Epithelial cell of prostate (primary cell): ENCODE data around the gene BBOX1.
"Not testable (repeated sequence)": the region's sequence is repeated elsewhere in the genome, so short reads cannot be mapped to it uniquely, and the experiment has no call there.

Experiments used
- DNase-seq: peaks from one replicate; pipeline ENCODE4 v3.0.0-alpha.2; 2011; ENCODE audit warnings: low read depth, low spot score
- H3K27ac ChIP-seq: fragments of 450-650 bp; 2 replicates; pipeline ENCODE4 v1.5.1; 2017; ENCODE audit warnings: mild to moderate bottlenecking

Gene BBOX1

DNA sequence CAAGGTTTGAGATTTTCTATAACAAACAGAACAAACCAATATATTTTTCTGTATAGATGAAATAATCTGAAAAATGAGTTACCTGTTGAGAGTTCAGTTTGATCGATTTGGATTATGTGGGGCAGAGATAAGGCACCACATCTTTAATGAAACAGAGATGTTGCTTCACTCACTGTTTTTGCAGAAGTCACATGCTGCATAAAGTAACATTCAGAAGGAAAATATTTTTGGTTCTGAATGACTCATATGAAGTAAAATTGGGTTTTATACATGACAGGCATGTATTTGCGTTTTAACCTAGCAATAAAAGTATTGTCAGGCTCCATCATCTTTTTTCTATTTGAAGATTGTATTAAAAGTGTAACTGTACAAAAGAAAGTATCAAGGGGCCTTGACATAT lies 77.8 kb downstream of the BBOX1 start:
- no peak for DNase-seq
- no peak overlapping the region for H3K27ac ChIP-seq

DNA sequence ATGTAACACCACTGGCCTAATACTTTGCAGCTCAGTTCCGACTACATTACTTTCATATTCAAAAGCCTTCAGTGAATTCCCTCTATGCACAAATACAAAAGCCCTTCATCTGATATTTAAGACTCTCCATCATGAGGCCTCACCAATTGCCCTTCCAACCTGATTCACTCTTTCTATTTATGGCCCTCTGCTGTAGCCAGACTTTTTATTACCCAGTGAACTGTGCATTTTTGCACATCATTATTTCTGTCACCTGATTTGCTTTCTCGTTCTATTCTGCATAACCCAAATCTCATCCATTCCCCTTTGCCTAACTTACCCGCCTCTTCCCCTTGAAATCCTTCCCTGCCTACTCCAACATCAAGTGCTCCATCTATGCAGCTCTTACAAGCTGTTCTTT lies 78.3 kb downstream of the BBOX1 start:
- DNase-seq: no peak
- no peak overlapping the region for H3K27ac ChIP-seq

DNA sequence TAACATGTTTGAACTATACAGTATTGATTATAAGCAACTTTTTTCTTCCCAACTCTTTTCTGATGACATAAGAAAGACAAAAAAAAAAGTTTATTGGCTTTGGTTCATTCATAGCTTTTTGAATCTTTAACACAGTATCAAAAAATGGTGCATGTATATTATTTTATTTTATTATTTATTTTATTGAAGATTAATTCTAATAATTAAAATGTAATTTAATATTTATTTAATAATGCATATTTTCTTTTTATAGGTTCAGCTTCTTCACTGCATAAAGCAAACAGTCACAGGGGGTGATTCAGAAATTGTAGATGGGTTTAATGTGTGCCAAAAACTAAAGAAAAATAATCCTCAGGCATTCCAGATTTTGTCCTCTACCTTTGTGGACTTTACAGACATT lies 78.8 kb downstream of the BBOX1 start:
- H3K27ac ChIP-seq: no peak overlapping the region
- DNase-seq: no peak

DNA sequence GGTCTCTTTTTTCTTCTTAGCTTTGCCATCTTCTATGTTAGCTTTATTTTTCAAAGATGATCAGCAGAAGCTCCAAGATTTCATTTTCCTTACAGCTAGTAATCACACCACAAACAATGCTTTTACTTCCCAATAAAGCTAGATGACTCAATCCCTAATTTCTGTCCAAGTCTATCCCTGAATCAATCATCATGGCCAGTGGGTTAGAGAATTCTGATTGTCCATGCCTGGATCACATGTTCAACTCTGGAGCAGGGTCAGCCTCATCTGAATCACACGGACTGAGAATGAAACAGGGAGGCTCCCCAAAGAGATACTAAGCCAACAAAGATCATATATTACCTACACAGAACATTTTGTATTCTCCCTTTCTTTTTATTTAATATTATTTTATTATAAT lies 79.6 kb downstream of the BBOX1 start:
- H3K27ac ChIP-seq: no peak overlapping the region
- no peak for DNase-seq

DNA sequence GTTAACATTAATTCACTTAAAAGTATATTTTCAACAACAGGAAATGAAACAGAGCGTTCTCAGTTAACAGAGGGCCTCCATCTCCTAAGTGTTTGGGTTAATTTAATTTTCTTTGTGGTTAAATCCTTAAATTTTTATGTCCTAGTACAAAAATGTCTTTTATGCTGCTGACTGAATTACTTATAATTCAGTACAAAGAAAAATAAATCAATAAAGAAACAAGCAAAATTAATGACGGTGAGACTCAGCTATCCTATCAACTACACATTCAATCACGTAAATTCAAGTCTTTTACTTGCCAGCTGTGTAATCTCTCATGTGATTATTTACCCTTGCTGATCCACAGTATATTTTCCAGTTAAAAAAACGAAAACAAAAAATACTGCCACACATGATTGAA lies 81.4 kb downstream of the BBOX1 start:
- no peak overlapping the region for H3K27ac ChIP-seq
- no peak for DNase-seq

DNA sequence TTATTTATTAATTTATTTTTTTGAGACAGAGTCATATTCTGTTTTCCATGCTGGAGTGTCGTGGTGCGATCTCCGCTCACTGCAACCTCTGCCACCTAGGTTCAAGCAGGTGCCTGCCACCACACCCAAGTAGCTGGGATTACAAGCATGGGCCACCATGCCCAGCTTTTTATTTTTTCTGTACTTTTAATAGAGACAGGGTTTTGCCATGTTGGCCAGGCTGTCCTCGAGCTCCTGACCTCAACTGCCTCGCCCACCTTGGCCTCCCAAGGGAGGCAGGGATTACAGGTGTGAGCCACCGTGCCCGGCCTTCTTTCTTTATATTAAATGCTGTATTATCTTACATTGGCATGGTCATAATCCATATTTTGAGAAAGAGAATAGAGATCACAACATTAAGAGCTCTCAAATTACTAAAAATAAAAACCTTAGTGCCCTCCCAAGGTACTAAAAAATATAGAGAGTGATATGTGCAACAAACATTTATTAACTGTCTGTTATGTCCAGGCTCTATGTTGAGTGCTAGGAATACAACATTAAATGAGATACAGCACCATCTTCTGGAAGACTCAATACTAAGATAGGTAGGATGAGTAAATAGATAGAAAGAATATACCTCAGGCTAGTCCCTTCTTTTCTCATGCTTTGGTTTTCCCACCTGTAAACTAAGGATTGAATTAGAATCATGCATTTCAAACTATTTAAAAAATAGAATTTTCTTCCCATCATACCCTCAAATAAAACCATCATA lies 84.1 kb downstream of the BBOX1 start:
- DNase-seq: no peak
- H3K27ac ChIP-seq: no peak overlapping the region

DNA sequence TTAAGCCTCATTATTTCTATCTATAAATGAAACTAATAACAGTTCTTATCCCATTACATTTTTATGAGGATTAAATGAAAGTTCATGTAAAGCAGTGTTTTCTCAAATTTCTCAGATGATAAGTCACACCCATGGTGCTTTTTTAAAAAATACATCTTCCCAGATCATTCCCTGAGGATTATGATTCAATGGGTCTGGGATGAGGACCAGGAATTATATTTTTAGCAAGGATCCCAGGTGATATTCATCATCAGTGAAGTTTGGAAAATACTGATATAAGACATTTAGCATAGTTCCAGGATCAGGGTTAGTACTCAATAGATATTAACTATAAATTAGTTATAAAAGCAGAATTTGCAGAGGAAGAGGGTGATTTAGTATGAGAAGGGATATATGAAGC lies 89.1 kb downstream of the BBOX1 start:
- DNase-seq: no peak
- H3K27ac ChIP-seq: no peak overlapping the region

DNA sequence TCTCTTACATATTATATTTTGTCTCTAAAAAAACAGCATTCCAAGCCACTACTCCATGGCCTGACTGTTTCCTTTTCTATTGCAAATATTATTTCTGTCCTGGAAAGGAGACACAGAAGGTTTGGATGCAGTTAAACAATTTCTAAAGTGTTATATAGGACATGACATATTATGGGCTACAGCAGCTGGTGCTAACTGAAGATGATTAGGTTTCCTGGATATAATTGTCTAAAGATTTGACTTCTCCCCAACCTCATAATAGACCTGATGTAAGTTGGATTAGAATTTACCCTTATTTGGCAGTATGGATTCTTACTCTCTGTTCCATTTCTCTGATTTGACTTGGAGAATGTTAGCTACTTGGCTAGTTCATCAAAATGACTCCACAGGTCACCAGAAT lies 90.2 kb downstream of the BBOX1 start:
- no peak overlapping the region for H3K27ac ChIP-seq
- DNase-seq: no peak

DNA sequence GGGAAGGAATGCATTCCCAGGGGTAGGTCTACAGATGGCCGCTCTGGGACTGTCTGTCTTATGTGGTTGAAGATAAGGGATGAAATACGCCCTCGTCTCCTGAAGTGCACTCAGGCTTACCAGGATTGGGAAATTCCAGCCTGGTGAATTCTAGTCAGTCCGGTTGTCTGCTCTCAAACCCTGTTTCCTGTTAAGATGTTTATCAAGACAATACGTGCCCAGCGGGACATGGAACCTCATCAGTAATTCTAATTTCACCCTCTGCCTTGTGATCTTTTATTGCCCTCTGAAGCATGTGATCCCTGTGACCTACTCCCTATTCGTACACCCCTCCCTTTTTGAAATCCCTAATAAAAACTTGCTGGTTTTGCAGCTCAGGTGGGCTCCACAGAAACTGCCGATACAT lies 95.3 kb downstream of the BBOX1 start:
- not testable (repeated sequence) for DNase-seq, H3K27ac ChIP-seq

DNA sequence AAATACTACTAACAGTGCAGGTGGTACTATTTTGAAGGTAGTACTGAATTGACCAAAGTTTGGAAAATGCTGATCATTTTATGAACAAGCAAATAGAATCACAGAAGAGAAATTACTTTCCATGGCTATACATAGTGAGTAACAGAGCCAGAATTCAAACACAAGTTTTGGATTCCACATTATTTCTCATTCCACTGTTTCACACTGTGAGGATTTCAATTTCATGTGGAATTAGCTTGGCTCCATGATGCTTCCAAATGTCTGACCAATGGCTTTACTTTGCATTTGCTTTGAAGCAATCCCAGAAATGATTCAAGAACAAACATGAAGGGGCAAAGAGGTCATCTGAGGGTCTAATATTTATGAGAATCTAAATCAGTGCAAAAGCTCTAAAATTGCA lies 98.1 kb downstream of the BBOX1 start:
- no peak for DNase-seq
- no peak overlapping the region for H3K27ac ChIP-seq

DNA sequence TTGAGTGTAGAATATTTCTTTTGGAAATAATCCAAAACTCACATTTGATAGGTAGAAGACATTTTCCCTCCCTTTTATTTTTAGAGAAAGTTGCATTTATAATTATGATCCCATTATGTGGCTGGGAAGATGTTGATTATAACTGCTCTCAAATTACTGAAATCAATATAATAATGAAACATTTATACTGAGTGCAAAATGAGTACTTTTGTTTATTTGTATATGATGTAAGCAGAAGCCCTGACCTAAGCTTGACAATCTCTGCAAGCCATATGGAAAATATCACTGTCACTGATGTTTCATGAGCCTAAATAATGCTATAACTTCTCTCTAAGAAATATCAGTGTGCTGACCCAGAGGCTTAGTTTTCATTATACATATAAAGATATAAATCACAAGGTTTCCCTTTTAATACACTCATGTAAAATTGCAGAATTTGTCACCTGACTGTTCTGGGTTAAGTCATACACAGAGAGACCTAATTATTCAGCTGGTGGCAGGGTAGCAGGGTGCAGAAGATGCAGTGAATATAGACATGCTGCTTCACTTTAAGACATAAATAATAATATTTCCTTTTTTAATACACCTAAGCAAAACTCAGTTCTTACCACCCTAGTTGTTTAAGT lies 99.2 kb downstream of the BBOX1 start:
- no peak for DNase-seq
- no peak overlapping the region for H3K27ac ChIP-seq

DNA sequence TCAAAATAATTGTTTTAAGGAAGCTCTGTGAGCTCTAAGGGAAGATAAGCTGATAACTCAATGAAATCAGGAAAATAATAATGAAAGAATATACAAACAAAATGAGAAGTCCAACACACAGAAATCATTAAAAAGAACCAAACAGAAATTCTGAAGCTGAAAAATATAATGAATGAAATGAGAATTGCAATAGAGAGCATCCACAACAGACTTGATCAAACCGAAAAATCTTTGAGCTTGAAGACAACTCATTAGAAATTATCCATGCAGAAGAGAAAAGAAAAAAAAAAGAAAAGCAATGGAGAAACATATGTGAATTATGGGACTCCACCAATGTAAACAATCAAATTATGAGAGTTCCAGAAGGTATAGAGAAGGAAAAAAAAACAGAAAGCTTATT lies 101.0 kb downstream of the BBOX1 start:
- H3K27ac ChIP-seq: no peak overlapping the region

DNA sequence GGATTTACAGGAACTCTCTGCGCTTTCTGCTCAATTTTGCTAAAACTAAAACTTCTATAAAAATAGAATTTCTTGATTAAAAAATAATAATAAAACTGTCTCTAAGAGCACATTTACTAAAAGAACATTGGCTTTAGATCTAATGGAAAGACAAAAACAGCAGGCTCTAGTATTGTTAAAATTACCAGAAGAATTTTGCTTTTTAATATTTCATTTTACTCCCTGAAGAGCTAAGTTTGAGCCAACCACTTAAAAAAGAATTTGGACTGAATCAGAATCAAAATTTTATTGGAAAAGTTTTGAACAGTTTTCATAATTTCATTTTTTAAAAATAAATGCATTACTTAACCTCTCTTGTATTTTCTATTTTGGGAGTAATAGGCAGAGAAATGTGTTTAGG lies 107.3 kb downstream of the BBOX1 start:
- DNase-seq: no peak

More for the DNA sequence above, 101.0 kb downstream of the BBOX1 start:
- no peak for DNase-seq

DNA sequence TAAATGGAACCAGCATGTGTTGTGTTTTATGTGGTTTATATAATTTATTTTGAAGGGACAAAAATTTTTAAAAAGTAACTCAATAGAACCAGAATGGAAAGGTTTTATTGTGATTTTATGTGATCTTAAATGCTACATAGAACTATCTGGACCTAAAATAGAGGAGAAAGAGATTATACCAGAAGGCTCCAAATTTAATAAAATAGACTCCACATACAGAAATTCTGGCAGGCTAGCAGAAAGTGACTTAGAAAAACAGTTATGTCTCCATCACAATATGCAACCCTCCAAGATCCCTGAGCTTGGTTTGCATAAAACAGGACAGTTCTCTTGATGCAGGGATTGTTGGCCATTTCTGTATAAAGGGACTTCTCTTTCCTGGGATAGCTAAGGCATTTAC lies 107.9 kb downstream of the BBOX1 start:
- DNase-seq: no peak
- H3K27ac ChIP-seq: no peak overlapping the region

More for the DNA sequence above, 107.3 kb downstream of the BBOX1 start:
- H3K27ac ChIP-seq: no peak overlapping the region

DNA sequence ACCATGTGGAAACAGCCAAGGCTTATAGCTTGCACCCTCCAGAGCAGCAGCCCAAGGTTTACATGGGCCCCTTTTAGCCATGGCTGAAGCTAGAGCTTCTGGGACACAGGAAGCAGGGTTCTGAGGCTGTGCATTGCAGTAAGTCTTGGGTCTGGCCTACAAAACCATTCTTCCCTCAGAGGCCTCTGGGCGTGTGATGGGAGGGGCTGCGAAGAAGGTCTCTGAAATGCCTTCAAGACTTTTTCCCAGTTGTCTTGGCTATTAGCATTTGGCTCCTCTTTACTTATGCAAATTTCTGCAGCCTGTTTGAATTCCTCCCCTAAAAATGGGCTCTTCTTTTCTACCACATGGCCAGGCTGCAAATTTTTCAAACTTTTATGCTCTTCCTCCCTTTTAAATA lies 109.5 kb downstream of the BBOX1 start:
- H3K27ac ChIP-seq: no peak overlapping the region
- no peak for DNase-seq

DNA sequence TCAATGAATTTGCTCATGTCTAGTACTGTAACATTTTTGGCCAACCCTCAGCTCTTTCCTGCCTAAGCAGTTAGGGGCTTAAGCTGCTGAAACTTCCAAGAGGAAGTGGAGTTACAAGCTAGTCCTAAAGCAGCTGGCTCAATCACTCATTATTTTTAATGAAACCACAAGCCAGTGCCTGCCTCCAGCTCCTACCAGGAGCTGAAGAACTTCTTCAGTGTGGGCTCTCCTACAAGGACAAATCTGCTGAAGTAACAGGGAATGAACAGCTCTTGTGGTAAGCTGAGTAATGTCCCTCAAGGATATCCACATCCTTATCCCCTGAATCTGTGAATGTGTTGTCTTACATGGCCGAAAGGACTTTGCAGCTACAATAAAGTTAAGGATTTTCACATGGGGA lies 112.5 kb downstream of the BBOX1 start:
- no peak for DNase-seq
- no peak overlapping the region for H3K27ac ChIP-seq

DNA sequence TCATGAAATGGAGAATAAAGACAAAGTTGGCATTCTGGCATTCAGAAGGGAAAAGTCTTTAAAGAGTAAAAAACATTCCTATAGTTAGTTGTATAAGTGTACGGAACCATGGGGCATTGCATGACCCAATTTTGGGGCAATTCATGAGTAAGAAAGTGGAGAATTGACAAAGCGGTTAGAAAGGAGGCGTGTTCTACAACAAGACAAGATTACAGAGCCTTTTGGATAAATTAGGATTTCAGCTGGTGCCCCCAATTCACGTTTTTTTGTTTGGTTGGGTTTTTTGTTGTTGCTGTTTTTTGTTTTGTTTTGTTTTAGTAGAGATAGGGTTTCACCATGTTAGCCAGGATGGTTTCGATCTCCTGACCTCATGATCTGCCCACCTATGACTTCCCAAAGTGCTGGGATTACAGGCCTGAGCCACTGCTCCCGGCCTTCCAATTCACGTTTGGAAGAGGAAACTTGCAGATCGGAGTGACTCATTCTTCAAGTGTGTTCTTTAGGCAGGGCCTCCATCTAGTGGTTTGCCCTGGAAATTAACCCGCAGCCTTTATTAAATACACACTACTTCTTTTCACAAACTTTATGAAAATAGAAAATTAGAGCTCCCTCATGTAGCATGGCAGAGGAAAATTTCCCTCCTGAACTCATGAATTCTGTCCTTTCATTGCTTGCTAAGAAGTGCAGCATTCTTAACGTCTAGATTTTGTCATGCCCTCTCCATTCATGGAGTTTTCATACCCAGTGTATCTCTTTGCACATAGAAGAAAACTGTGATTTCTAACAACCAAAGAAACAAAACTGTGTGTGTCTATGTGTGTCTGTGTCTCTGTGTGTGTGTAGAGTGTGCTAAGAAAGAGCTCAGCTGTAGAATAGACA lies 118.1 kb downstream of the BBOX1 start:
- H3K27ac ChIP-seq: peak overlapping the region; percentile 60
- DNase-seq: peak; percentile 44

DNA sequence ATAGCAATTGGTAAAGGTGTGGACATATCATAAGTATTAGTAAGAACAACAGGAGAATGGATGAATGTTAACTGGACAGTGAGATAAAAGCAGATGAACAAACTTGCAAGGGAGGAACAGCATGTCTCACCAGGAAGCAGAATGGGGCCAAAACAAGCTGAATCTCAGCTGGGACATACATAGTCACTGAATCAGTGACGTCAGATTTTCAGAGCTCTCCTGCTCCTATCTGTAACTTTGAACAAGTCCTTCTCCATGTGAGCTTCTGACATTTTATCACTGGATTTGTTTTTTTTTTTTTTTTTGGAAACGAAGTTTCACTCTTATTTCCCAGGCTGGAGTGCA lies 118.7 kb downstream of the BBOX1 start:
- peak; percentile 52 for DNase-seq
- H3K27ac ChIP-seq: peak overlapping the region; percentile 60

DNA sequence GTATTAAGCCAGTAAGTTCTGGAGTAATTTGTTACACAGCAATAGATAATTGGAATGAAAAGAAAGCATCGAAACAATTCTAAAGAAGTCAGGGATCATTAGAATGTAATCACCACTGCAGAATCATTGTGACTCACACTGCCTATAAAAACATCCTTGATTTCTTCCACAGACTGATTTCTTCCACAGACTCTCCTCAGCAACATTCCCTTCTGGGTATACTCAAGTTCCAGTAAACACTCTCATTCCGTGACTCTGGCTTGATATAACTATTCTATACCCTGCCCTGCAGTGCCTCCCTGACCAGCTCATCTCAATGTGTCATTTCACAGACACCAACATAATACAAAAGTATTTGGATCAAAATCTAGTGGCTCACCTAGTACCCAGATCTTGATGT lies 120.5 kb downstream of the BBOX1 start:
- DNase-seq: no peak
- no peak overlapping the region for H3K27ac ChIP-seq

DNA sequence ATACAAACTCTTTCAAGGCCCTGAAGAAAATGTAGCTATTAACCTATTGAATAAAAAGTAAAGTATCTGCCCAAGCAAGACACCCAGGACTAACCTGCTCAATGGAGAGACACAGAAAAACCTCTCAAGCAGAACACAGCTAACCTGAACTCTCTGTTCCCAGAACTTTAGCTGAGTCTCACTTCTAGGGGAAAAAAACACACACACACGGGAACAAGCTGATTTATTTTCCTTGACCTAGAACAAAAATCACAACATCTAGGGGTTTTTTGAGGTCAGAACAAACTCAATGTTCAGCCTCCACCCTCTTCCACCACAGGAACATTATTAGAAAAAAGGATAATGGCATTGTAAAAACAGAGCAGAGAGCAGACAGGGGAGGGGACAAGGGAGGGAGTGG lies 121.6 kb downstream of the BBOX1 start:
- DNase-seq: no peak
- H3K27ac ChIP-seq: no peak overlapping the region

DNA sequence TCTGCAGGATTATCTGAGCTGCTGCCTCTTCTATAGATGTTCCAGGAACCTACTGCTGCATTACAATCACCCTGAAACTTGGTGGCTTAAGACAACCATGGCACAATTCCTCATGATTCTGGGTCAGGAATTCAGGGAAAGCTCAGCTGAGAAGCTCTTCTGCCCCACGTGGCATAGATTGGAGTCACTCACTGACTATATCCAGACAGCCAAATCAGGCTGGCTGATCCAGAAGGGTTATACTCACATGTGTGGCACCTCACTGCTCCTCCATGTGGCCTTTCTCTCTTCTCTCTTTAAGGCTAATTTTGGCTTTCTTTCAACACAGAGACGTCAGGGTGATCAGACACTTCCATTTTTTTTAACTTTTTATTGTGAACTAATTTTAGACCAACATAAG lies 125.5 kb downstream of the BBOX1 start:
- no peak for DNase-seq
- no peak overlapping the region for H3K27ac ChIP-seq
